ENCODE measurements around the gene ERAL1.
"Not testable (repeated sequence)": the region's sequence is repeated elsewhere in the genome, so short reads cannot be mapped to it uniquely, and the experiment has no call there.

Gene ERAL1

DNA sequence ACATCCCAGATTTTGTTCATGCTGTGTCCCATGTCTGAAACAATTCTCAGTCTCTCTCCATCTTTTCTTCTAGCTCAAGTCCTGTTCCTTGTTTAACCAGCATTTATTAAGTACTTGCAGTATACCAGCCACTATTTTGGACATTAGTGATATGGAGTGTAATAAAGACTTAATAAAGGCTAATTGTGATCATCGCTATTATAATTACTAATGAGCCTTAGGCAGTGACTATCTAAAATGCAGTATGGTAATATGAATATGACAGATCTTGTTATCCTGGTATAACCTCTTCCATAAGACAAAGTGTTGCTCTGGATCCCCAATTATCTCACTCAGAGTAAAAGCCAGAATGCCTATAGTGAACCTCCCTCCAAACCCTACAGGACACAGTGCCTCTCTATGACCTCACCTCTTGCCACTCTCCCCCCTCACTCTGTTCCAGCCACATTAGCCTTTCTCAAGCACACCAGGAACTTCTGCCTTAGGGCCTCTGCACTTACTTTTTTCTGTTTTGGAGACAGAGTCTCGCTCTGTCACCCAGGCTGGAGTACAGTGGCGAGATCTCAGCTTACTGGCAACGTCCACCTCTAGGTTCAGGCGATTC, 44.5 kb downstream of the ERAL1 start:
- DNase-seq (ENCODE audit: low spot score): no peak

DNA sequence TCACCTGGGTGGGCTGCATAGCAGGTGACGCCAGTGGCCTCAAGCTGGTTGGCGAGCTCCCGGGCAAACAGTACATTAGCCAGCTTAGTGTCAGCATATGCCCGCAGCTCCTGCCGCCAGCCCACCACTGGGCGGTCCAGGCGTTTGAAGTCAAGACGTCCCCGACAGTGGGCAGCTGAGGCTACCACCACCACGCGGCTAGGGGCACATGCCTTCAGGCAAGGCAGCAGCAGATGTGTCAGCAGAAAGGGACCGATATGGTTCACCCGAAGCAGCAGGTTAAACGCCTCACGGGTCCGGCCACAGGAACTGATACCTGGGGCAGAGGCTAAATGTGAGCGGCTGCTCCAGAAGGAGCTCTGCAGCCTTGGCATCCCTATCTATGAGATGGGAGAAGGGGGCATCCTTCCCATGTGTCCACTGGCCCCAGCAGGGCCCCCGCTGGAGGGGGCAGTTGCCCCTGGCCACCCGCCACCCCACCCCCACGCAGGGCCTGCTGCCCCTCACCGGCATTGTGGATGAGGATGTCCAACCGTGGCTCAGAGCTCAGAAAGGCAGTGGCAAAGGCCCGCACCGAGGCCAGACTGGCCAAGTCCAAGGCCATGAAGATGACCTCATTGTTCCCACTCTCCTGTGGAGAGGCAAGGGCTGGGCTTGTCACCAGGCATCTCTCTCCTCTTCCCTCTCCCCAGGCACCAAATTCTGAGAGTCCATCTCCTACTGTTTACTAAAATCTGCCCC, 46.3 kb downstream of the ERAL1 start:
- DNase-seq (ENCODE audit: low spot score): no peak

DNA sequence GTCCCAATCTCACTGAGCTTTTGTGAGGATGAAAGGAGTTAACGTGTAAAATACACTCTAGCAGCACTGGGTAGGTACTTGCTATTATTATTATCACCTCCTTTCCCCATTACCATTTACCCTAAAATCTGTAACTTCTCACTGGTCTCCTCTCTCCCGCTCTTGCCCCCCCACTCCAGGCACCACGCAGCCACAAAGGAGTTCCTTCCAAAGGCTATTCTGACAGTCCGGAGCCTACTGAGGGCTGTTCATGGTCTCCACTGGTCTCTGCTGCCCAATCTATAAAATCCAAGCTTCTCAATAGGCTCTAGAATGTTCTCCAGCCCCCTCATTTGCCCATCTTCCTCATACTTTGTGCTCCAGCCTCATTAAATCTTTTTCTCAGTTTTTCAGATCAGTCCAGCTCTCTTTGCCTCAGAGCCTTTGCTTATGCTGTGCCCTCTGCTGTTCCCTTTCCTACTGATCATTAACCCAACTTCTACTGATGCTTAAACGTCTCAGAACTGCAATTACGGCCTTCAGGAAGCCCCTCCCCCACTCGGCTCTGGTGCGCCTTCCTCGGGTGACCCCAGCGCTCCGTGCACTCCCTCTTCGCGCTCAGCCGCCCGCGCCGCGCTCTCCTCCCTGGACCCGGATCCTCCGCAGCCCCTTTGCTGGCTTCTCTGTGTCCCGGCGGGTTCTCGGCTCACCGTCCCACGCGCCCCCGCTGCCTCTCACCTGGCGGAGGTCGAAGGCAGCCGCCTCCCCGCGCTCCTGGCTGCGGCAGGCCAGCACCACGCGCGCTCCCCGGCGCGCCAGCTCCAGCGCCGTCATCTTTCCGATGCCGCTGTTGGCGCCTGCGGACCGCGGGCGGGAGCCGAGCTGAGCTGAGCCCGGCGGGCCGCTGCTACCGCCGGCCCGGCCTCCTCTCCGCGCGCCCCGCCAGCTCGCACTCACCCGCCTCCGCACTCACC, 47.3 kb downstream of the ERAL1 start:
- peak; percentile 34 for DNase-seq (ENCODE audit: low spot score)

DNA sequence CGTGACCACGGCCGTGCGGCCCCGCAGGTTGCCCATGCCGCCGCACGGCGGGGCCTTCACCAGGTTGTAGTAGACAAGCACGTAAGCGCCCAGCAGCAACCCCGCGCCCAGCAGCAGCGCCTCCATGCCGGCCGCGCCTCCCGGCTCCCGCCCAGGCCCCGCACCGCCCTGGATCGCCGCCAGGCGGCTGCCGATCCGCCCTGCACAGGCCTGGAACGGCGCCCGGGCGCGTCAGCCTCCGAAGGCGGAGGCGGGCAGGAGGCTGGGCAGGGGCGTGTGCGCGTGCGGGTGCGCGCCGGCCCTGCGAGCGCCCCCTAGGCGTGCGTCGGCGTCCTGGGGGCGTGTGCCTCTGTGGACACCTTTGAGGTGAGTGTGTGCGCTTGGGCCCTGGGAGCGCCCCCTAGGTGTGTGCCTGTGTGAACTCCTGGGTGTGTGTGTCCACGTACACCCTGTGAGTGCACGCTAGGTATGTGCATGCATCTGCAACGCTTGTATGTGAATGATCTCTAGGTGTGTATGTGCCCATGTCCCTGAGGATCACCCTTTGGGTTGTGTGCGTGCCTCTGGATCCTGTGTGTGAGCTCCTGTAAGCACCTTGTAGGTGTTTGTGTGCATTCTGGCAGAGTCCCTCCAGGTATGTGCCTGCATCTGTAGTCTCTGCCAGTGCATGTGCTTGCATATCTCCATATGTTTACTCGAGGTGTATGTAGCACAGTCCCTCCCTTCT, 48.2 kb downstream of the ERAL1 start, which contains the start of gene DHRS13:
Gene DHRS13 (minus strand): TSS at position 261 of the 727 bp plus-strand sequence. CDS start 135 bp downstream, at position 126.
- DNase-seq (ENCODE audit: low spot score): peak; percentile 80

DNA sequence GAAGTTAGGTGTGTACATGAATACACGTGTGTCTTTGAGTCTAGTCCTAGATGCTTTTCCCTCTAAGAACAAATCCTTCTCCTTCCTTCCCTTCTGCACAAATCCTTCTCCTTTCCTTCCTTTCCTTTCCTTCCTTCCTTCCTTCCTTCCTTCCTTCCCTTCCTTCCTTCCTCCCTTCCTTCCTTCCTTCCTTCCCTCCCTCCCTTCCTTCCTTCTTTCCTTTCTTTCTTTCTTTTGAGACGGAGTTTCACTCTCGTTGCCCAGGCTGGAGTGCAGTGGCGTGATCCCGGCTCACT, 48.7 kb downstream of the ERAL1 start:
- not testable (repeated sequence) for DNase-seq (ENCODE audit: low spot score)

DNA sequence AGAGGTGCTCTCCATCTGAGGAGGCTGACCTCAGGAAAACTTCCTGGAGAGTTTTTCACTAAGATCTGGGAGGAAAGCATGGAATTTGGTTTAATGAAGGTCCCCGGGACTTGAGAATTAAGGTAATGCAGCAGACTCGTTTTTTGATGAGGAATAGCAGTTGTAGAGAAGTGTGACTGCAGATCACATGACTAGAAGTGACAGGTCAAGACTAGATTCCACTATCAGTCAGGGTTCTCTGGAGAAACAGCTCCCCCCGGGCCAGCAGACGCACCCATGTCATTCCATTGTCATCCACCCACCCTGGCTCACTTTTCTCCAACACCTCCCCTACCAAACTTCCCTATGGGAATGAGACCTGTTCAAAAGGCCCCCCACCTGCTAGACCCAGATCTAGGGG, 50.0 kb downstream of the ERAL1 start:
- DNase-seq (ENCODE audit: low spot score): no peak

DNA sequence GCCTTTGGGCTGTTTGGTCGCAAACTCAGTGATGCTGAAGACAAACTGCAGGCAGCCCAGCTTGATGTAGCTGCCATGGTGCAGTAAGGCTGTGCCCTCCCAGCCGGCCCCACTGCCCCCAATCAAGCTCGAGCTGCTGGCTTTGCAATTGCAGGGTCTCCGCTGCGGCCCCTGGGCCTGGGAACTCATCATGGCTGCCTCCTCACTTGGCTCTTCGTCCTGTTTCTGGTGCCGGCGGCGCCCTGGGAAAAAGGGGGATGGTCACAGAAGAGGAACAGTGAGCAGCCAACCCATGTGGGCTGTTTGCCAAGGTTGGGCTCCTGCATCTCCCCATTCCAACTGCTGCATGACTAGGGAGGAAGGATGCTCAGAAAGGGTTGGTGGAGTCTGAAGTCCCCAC, 51.5 kb downstream of the ERAL1 start:
- DNase-seq (ENCODE audit: low spot score): no peak

DNA sequence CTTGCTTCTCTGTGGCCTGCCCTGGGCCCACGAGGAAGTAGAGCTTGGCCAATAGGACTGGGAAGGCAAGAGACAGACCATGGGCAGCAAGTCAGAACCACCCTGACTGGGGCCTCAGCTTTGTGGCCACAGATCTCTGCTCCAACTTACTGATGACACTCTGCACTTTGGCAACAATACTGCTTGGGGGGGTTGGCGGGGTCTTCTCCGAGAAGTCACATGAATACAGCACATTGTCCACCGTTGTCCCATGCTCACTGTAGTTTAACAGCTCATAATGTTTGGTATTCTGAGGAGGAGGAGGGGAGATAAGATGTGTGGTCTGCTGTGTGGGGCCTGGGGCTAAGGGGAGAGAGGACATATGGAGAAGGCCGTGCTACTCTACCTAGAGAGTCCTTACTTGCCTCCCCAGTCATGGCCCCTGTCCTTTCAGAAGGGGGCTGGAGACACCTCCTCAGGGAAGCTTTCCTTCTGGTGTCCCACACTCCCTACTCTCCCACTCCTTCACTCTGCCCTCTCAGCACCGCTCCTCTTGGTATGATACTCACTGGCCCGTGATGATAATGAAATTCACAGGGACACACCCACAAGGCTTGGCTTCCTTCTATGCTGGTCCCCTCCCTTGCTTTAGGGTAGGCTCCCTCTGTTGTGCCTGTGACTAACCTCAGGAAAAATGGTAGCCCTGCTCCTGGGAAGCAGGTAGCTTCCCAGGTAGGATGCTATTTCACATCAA, 52.1 kb downstream of the ERAL1 start:
- DNase-seq (ENCODE audit: low spot score): no peak

DNA sequence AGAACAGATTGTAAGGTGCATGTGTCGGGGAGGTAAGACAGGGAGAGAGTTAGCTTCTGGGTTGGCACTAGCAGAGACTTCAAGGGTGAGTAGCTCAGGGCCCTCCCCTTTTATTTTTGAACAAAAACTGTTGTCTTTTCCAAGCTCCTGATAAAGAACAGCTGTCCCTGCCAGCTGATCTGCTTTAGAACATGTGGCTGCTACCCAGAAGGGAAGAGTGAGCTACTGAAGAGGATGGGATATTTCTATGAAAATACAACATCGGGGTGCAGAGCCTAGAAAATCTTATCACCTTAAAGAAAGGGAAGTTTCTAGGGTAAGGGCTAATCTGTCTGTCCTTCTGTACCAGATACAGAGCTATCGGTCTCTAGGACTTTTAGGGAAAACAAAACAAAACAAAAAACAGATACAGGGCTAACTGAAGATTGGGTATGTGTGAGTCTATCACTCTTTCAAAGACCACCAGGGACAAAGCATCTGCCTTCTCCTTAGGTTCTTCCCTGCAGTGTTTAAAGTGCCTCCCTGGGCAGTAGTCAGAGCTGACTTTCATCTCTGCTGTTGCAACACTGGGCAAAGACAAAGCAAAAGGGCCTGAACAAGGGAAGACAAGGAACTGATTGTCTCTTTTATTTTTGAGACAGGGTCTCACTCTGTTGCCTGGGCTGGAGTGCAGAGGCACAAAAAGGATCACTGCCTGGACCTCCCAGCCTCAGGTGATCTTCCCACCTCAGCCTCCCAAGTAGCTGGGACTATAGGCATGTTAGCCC, 53.1 kb downstream of the ERAL1 start:
- no peak for DNase-seq (ENCODE audit: low spot score)

DNA sequence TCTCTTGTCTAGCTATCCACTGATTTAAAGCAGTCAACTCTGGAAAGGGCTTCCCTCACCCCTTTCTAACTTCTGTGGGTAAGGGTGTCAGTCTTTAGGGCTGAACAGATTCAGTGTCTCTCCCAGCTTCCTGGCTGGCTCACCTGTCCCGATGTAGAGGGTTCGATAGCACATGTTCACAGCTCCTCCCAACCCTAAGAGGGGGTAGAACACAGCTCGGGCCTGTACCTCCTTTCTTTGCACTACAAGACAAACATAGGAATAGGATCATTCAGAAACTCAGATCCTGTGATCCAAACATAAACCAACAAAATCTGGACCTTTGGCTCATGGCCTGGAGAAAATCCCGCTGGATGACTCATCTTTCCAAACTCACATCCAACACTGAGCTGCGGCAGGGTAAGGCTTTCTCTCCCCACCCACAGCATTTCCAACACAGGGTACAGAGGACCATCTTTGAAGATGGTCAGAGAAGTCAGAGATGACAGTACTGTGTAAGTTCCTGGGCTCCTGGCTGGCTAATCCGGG, 53.9 kb downstream of the ERAL1 start:
- DNase-seq (ENCODE audit: low spot score): no peak

DNA sequence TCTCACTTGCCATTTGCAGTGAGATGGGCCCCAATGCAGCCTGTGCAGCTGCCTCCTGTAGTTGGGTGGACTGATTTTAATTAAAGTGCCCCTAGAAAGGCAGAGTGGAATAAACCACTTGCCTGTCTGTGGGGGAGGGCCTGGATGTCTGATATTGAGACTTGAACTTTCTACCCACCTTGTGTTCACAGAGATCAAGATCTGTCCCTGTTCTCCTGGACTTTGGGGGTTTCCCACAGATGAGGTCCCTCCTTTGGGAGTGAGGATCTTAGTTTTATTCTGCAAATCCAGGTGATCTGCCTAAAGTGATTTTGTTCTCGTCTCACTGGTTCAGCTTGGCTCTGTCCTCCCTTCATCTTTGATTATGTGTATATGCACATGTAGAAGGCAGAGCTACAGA, 55.7 kb downstream of the ERAL1 start:
- no peak for DNase-seq (ENCODE audit: low spot score)

All from putamen (tissue), 1 donor.